Type B pancreatic cell (in vitro differentiated cells): Measurements from ENCODE around the gene IFNA8. TPM values are rescaled to one million over a fixed set of nuclear protein-coding genes. Genes with fewer than 3 reads are reported as not detected.
A peak's percentile ranks its signal among the peaks of the same experiment; 100 is the strongest.
"Not testable (repeated sequence)": the region's sequence is repeated elsewhere in the genome, so short reads cannot be mapped to it uniquely, and the experiment has no call there.

Experiments
- DNase-seq: peaks from one replicate; pipeline ENCODE4 v3.0.0; 2021; ENCODE audit warnings: mixed read lengths; ENCODE audit not compliant: unreplicated experiment; ENCODE audit errors: extremely low spot score
- H3K27ac Mint-ChIP-seq: 2 replicates; pipeline ENCODE4 v1.8.0; 2021; ENCODE audit warnings: mild to moderate bottlenecking, mixed read lengths
- H3K27me3 Mint-ChIP-seq: 2 replicates; pipeline ENCODE4 v1.8.0; 2021; ENCODE audit warnings: mixed read lengths
- H3K36me3 Mint-ChIP-seq: 2 replicates; pipeline ENCODE4 v1.8.0; 2021; ENCODE audit warnings: mixed read lengths
- H3K4me1 Mint-ChIP-seq: one replicate; pipeline ENCODE4 v1.8.0; 2021; ENCODE audit warnings: mixed read lengths; ENCODE audit not compliant: unreplicated experiment
- H3K4me3 Mint-ChIP-seq: 2 replicates; pipeline ENCODE4 v1.8.0; 2021; ENCODE audit warnings: mild to moderate bottlenecking, mixed read lengths
- H3K9me3 Mint-ChIP-seq: 2 replicates; pipeline ENCODE4 v1.8.0; 2021; ENCODE audit warnings: mixed read lengths
- CTCF ChIP-seq: fragments of 200-600 bp; sonication (generic); conservative IDR thresholded peaks from 2 replicates; pipeline ENCODE4 v1.5.0; 2021; ENCODE audit warnings: antibody characterized with exemption, mild to moderate bottlenecking
- long read RNA-seq: library from polyadenylated mRNA; unstranded; transcript quantifications from one replicate; pipeline ENCODE4 v2.0.0, GENCODE V29; 2020
- total RNA-seq: library from RNA; stranded (reverse); gene quantifications from 2 replicates; pipeline ENCODE4 v1.2.1, GENCODE V29; 2021; ENCODE audit warnings: low replicate concordance

IFNA8 gene
- not detected in 2 replicates for total RNA-seq
- long read RNA-seq, result 0 reads

- no peak for DNase-seq
- Mint-ChIP-seq H3K4me3 (no peak within 1 kb of the TSS), H3K4me1 (no peaks in the 10 kb centered on the region), H3K27ac (no peak within 1 kb of the TSS), H3K27me3 (peaks cover 21% of the 10 kb centered on the region), H3K9me3 (no peaks in the 10 kb centered on the region), H3K36me3 (no peaks in the 10 kb centered on the region)
- no peak for TF ChIP-seq CTCF
These were observed at the start of gene IFNA8 for GRCh38 chr9:21408817-21409216. Gene IFNA8, plus strand, starts transcription at chr9:21409117. Its CDS starts 60 bp downstream, at chr9:21409177.

GRCh38 chr9:21362287-21362686 is 46.6 kb upstream of the IFNA8 start:
- DNase-seq, result no peak
- H3K9me3 Mint-ChIP-seq, result no peaks in the 10 kb centered on the region
- peaks cover 3% of the 10 kb centered on the region for H3K4me1 Mint-ChIP-seq
- no peaks in the 10 kb centered on the region for H3K27me3 Mint-ChIP-seq
- no peak overlapping the region for H3K4me3 Mint-ChIP-seq
- H3K36me3 Mint-ChIP-seq, result no peaks in the 10 kb centered on the region
- H3K27ac Mint-ChIP-seq, result no peak overlapping the region
- TF ChIP-seq CTCF, result no peak

- H3K36me3 Mint-ChIP-seq, H3K4me1 Mint-ChIP-seq, H3K27me3 Mint-ChIP-seq, DNase-seq, H3K4me3 Mint-ChIP-seq, H3K27ac Mint-ChIP-seq, H3K9me3 Mint-ChIP-seq: not testable (repeated sequence)
These were observed 41.7 kb upstream of the IFNA8 start for GRCh38 chr9:21367169-21367568.

- DNase-seq, result no peak
- Mint-ChIP-seq H3K4me3 (no peak within 1 kb of the TSS), H3K9me3 (no peaks in the 10 kb centered on the region), H3K27ac (no peak within 1 kb of the TSS), H3K4me1 (no peaks in the 10 kb centered on the region), H3K36me3 (no peaks in the 10 kb centered on the region), H3K27me3 (no peaks in the 10 kb centered on the region)
- no peak for TF ChIP-seq CTCF
These were observed 41.0 kb upstream of the IFNA8 start, which contains the start of gene IFNA13 for GRCh38 chr9:21367957-21368356. Gene IFNA13, minus strand, starts transcription at chr9:21368057. Its CDS starts 47 bp downstream, at chr9:21368010.

GRCh38 chr9:21371467-21371866 is 37.5 kb upstream of the IFNA8 start:
- not testable (repeated sequence) for H3K27ac Mint-ChIP-seq, H3K9me3 Mint-ChIP-seq, H3K4me3 Mint-ChIP-seq, DNase-seq, H3K36me3 Mint-ChIP-seq, H3K4me1 Mint-ChIP-seq, H3K27me3 Mint-ChIP-seq

- TF ChIP-seq CTCF, result no peak
- Mint-ChIP-seq H3K4me1 (no peaks in the 10 kb centered on the region), H3K27ac (no peak overlapping the region), H3K4me3 (peak overlapping the region; percentile 15), H3K36me3 (no peaks in the 10 kb centered on the region), H3K27me3 (no peaks in the 10 kb centered on the region), H3K9me3 (no peaks in the 10 kb centered on the region)
- DNase-seq, result no peak
These were observed 27.2 kb upstream of the IFNA8 start for GRCh38 chr9:21381448-21382339.
